Activated CD8-positive, alpha-beta memory T cell treated with anti-CD3 and anti-CD28 coated beads, Interleukin-2, amount 50 U/mL, for 1 hour (primary cell): ENCODE results near the gene AHRR.
"Not testable (repeated sequence)": the region's sequence is repeated elsewhere in the genome, so short reads cannot be mapped to it uniquely, and the experiment has no call there.

ENCODE experiments used
- DNase-seq: peaks from one replicate; pipeline ENCODE4 v3.0.0-alpha.2; 2020; ENCODE audit errors: extremely low read depth

The AHRR gene

DNA sequence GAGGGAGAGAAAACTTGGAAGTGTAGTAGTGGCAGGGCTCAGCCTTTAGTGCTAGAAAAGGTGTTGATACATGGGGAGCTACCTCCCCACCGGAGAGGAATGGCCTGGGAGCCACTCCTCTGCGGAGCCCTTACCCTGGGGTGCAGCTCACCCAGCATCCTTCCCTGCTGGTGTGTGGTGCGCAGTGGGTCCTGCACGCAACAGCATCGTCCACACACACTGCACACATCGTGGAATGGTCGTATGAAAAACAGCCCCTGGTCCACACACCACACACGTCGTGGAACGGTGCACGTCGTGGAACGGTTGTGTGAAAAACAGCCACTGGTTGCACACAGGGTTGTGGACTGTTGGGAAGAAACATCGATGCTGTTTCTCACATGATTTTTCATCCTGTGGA lies 16.1 kb upstream of the AHRR start:
- no peak for DNase-seq

DNA sequence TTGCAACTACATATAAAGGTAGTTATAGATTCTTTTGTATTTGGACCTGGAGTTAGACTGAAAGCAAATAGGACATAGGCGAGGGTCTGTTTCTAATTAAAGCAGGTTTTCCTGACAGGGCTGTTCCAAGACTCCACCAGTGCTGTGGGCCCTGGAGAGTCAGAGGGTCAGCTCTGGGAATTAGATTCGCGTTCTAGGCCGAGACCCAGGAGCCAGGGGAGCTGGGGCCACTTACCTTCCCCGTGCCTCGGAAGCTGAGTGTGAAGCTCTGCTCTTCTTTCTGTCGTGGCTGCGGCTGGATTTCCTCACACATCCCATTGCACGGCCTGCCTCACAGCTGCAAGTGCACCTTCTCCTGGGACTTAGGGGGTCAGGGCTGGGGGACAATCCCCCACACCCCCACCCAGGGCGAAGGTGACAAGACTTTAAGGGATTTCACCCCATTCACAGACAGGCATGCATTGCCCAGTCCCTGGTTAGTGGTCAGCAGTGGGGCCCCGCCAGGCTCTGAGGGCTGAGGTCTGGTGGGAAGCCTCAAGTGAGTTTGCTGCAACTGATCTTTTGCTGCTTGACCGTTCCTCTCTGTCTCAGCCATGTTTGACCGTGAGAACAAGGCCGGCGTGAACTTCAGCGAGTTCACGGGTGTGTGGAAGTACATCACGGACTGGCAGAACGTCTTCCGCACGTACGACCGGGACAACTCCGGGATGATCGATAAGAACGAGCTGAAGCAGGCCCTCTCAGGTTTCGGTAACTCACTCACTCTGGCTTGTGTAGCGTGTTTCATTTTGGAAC lies 15.3 kb upstream of the AHRR start:
- DNase-seq = no peak

GRCh38 chr5:307306-307705 lies 14.2 kb upstream of the AHRR start:
- DNase-seq = no peak

DNA sequence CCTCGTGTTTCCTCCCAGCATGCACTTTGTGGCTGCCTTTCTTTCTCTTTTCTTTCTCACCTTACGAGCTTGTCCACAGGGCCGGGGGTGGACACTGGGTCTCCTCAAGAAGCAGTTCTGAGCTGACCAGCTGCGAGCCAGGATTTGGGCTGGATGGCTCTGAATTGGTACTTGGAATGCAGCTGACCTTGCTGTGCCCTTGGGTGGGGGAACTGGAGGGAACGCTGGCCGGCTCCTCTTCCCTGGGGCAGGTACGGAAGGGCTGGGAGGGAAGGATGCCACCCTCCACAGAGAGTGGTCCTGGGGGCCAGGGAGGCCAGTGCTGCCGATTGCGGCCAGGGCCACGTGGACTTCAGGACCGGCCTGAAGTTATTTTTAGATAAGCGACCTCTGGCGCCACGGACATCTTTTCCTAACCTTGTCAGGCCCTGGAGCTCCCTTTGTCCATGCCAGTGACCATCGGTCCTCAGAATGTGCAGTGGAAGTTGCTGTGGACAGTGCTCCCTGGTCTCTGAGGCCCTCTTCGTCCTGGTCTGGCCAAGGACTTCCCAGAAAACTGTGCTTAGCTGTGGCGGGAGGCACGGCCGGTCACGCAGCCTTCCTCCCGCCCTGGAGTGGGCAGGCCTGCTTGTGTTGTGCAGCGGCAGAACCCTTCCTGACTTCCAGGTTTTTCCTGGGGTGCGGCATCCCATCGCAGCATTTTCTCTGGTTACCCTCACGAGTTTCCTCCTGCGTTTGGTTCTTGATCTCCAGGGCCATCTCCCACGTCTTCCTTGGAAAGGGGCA lies 13.5 kb upstream of the AHRR start:
- no peak for DNase-seq

DNA sequence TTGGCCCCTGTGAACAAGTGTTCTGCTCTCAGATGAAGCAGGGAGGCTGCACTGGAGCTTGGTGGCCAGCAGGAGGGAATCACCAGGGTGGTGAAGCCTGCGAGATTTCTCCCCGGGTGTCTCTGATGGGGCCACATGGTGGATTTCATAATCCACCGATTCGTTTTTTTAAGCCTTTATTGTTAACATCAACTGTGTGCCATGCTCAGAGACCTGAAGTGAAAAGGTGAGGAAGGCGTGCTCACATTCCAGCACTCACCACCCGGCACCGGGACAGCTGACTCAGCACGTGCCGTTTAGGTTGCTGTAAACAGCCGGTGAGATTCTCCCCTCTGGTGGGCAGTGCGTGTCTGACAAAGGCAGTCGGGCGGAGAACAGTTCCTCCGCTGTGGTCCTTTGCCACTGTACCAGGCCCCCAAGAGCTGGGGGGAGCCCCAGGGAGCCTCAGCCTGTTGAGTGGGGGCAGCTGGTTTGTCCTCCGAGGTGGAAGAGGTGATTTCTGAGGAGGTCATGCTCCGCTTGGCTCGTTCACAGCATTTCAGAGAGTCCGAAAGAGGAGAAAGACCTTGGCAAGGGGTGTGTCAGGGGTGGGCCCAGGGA lies 12.7 kb upstream of the AHRR start:
- no peak for DNase-seq

GRCh38 chr5:309831-310230 lies 11.7 kb upstream of the AHRR start:
- not testable (repeated sequence) for DNase-seq

- DNase-seq = no peak
Observed at GRCh38 chr5:310516-310915, 11.0 kb upstream of the AHRR start.

DNA sequence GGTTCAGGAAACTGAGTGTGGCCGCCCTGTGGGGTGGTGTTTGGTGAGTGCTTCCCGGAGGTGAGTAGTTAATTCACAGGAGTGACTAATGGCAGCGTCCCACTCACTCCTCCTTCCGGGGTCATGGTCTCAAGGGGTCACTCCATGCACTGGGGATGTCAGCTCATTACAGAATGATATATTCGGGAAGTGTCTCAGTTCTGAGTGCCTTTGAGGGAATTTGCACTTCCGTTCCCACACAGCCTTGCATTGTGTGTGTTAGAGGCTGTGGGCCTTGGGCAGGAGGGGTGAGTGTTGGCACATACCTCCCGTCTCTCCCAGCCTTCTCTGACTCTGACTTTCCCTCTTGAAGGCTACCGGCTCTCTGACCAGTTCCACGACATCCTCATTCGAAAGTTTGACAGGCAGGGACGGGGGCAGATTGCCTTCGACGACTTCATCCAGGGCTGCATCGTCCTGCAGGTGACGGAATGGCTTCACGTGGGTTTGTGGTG lies 10.5 kb upstream of the AHRR start:
- no peak for DNase-seq

DNA sequence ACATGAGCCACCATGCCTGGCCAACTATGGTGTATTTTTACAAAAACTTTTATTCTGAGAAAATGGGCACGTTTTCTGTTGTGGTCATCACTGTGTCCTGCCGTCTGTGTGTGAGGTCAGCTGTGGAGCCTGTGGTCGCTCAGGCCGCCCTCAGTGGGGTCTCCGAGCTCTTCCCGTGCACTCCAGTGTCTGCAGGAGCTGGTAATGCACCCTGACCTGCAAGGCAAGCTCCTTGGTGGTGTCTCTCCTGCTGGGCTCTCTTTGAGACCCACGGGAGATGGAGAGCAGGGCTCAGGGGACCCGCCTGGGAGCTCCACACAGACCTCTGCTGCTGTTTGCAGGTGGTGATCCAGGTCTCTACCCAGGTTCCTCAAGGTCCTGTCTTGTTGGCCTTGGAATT lies 9.6 kb upstream of the AHRR start:
- no peak for DNase-seq

- DNase-seq = no peak
Observed at GRCh38 chr5:312845-313244, 8.7 kb upstream of the AHRR start.

- no peak for DNase-seq
Observed at GRCh38 chr5:313265-313664, 8.2 kb upstream of the AHRR start.

- DNase-seq = no peak
Observed at GRCh38 chr5:313806-314376, 7.6 kb upstream of the AHRR start.

DNA sequence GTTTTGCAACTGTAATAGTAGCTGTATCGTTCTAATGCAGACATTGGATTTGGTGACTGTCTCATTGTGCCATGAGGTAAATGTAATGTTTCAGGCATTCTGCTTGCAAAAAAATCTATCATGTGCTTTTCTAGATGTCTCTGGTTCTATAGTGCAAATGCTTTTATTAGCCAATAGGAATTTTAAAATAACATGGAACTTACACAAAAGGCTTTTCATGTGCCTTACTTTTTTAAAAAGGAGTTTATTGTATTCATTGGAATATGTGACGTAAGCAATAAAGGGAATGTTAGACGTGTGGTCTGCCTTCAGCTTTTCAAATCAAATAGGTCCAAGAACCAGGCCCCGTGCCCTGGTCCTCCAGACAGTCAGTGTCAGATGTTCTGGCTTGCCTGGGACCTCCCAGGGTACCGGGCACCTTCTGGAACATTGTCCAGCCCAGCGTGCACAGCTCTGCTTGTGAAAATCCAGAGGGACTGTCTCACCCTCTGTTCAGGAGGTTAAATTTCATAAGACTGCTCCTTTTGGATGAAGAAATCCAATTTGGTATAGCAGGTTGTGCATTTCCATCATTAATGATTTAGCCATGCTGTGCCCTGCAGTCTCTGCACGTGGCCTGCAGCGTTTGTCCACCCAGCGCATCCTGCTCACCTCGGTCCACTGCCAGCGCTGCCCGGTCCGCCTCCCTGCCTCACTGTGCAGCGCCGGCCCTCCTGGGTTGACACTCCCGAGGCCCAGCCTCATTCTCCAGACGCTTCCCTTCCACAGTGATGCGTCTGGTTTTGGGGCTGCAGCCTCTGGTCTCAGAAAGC lies 6.6 kb upstream of the AHRR start:
- no peak for DNase-seq

DNA sequence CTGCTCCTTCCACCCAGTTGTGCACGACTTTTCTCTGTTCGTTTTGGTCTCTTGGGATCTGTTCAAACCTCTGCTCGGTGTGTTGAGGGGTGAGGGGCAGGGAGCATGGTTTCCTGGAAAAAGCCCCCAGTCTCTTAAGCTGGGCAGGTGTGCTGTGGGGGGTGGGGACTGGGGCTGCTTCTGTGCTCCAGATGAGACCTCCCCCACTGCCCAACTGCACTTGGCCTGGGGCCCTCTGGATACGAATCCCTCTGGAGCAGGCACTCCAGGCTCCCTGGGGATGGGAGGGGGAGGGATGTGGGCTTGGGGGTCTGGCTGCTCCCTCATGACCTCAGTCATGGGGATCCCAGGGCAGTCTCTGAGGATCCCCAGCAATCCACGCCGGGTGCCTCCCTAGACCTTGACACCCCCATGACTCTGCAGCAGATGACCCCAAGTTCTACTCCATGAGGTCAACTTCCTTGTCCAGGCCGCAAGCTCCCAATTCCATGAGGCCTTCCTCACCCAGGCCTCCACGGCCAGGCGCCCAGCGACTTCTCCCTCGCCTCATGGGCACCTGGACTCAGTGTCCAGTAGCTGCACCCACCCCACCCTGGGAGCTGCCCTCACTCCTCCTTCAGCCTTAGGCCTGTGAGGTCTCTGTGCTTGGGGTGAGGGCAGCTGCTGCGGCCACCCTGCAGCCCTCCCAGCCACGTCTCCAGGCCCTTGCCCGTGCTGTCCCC lies 5.9 kb upstream of the AHRR start:
- no peak for DNase-seq

- DNase-seq = no peak
Observed at GRCh38 chr5:316210-317085, 5.1 kb upstream of the AHRR start.

DNA sequence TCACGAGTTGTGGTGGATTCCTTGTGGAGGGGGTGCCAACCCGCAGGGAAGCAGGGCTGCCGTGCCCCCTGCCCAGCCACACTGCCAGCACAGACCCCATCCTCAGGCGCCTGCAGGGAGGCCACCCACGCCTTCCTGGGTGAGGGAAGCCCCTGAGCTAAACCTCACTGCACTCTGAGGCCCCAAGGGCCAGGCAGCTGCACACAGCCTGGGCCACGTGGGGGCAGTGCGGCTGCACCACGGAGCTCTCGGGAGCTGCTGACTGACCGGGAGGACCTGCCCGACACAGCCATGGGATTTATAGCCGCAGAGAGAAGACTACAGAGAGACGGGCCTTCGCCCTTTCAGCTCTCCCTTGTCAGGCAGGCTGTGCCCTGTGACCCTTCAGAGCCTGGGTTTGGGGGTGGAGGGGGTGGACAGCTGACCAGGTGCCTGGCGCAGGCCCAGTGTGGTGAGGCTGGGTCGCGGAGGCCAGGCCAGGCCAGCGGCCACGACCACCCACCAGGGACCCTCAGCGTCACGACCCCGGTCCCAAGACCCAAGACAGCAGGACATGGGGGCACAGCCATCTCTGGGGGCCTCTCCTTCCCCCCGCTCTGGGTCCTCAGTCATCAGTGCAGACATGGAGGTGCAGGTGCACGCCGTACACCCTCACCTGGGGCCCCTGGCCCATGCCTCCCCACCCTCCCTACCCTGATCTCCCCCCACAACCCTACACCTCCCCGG lies 4.3 kb upstream of the AHRR start:
- no peak for DNase-seq

DNA sequence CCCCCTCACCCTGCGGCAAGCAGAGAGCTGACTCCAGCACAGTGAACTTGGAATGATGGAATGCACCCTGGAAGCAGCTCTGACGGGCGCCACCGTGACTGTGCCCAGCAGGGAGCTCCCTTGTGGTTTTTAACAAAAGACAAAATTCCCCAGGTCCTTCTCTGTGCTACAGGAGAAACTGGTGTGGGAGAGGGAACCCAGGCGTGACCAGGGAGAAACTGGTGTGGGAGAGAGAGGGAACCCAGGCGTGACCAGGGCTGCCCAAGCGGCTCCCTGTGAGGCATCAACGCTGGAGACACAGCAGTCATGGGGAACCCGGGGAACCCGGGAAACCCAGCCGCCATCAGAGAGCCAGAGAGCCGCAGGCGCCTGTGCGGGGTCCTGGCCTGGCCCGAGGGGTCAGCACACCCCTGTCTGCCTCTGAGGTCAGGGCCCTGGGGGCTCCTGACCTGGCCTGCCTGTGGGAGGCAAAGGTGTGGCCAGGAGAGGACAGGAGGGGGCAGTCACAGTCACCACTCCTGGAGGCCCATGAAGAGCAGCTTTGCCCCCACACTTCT lies 3.1 kb upstream of the AHRR start:
- DNase-seq = no peak

DNA sequence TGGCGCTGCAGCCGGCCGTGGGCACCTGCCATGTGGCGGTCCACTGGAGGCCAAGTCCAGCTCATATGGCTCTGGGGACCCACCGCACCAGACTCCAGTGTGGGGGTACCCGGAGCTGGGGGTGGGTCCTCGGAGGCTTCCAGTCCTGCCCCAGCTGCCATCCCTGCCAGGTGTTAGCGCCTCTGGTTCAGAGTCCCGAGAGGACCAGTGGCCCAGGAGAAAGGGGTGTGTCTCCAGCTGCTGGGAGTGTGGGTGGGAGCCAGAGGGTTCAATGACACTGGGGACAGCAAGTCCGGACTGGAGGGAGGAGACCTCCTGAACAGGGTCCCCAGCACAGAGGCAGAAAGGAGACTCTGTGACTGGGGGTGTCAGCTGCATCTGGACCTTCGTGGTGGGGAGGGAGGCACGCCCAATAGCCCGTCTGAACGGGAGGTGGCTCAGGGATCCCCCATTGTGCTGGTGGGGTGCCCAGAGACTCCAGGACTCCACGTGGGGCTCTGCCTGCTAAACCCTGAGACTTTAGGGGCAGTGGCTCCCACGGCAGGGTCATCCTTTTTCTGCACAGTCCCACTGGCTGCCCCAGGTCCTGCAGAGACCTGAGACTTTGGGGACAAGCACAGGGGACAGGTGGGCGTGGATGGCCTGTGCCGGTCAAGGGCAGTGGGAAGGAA lies 2.4 kb upstream of the AHRR start:
- DNase-seq = no peak
